SJSA1 (cell line): Measurements from ENCODE around the gene OR4M1. TPM values are rescaled to one million over a fixed set of nuclear protein-coding genes. Genes with fewer than 3 reads are reported as not detected.
A peak's percentile ranks its signal among the peaks of the same experiment; 100 is the strongest.
"Not testable (repeated sequence)": the region's sequence is repeated elsewhere in the genome, so short reads cannot be mapped to it uniquely, and the experiment has no call there.

Experiments
- DNase-seq, 2 experiments: peaks; one replicate each; pipeline ENCODE4 v3.0.0-alpha.2; 2015 to 2020; ENCODE audit warnings: low spot score in 2 of 2, low read depth in 1 of 2
- H3K27ac ChIP-seq: fragments of 250-450 bp; sonication (Bioruptor Pico); 2 replicates; pipeline ENCODE4 v1.5.1; 2020; ENCODE audit warnings: mild to moderate bottlenecking, moderate library complexity
- H3K27me3 ChIP-seq: fragments of 250-450 bp; sonication (Bioruptor Pico); replicated peaks from 2 replicates; pipeline ENCODE4 v1.5.1; 2020; ENCODE audit warnings: mild to moderate bottlenecking, moderate library complexity
- H3K36me3 ChIP-seq: fragments of 250-450 bp; sonication (Bioruptor Pico); 2 replicates; pipeline ENCODE4 v1.5.1; 2020; ENCODE audit warnings: mild to moderate bottlenecking
- H3K4me1 ChIP-seq: fragments of 250-450 bp; sonication (Bioruptor Pico); replicated peaks from 2 replicates; pipeline ENCODE4 v1.6.1; 2021; ENCODE audit warnings: mild to moderate bottlenecking
- H3K4me3 ChIP-seq: fragments of 250-450 bp; sonication (Bioruptor Pico); 2 replicates; pipeline ENCODE4 v1.5.1; 2020; ENCODE audit warnings: mild to moderate bottlenecking
- H3K9me3 ChIP-seq: fragments of 250-450 bp; sonication (Bioruptor Pico); replicated peaks from 2 replicates; pipeline ENCODE4 v1.5.1; 2020; ENCODE audit warnings: mild to moderate bottlenecking
- total RNA-seq: library from RNA; depleted of rRNA; stranded (reverse); fragments of >200 nt; shearing (Covaris generic); gene quantifications from 2 replicates; pipeline ENCODE4 v1.2.3, GENCODE V29; 2014

Gene OR4M1
- total RNA-seq, 1 experiment from 2014 or later: not detected

GRCh38 chr14:19796520-19797108 lies 23.3 kb downstream of the OR4M1 start:
- not testable (repeated sequence) for H3K27ac ChIP-seq, H3K36me3 ChIP-seq, H3K27me3 ChIP-seq, H3K4me3 ChIP-seq, H3K9me3 ChIP-seq, DNase-seq, H3K4me1 ChIP-seq

GRCh38 chr14:19799880-19800279 lies 26.6 kb downstream of the OR4M1 start:
- H3K4me1 ChIP-seq: no peaks in the 10 kb centered on the region
- no peaks in the 10 kb centered on the region for H3K27me3 ChIP-seq
- H3K4me3 ChIP-seq: no peak overlapping the region
- DNase-seq: no peak
- no peaks in the 10 kb centered on the region for H3K9me3 ChIP-seq
- H3K36me3 ChIP-seq: no peaks in the 10 kb centered on the region
- no peak overlapping the region for H3K27ac ChIP-seq

GRCh38 chr14:19800282-19801117 lies 27.2 kb downstream of the OR4M1 start:
- no peak overlapping the region for H3K27ac ChIP-seq
- no peaks in the 10 kb centered on the region for H3K4me1 ChIP-seq

GRCh38 chr14:19801118-19801464 lies 27.8 kb downstream of the OR4M1 start:
- Histone ChIP-seq H3K4me1 (no peaks in the 10 kb centered on the region), H3K27ac (no peak overlapping the region), H3K27me3 (no peaks in the 10 kb centered on the region), H3K4me3 (no peak overlapping the region), H3K36me3 (no peaks in the 10 kb centered on the region), H3K9me3 (no peaks in the 10 kb centered on the region)
- DNase-seq: no peak

More at GRCh38 chr14:19800282-19801117, 27.2 kb downstream of the OR4M1 start:
- Histone ChIP-seq H3K9me3 (no peaks in the 10 kb centered on the region), H3K4me3 (no peak overlapping the region), H3K36me3 (no peaks in the 10 kb centered on the region), H3K27me3 (no peaks in the 10 kb centered on the region)
- DNase-seq: no peak

- not testable (repeated sequence) for DNase-seq, H3K27ac ChIP-seq, H3K36me3 ChIP-seq, H3K27me3 ChIP-seq, H3K9me3 ChIP-seq, H3K4me1 ChIP-seq, H3K4me3 ChIP-seq
Measured at GRCh38 chr14:19803470-19803869, 30.2 kb downstream of the OR4M1 start, which contains the start of gene OR4N2. Gene OR4N2 (plus strand): TSS chr14:19803770. CDS start chr14:19827449, 23,679 bp downstream.

GRCh38 chr14:19813171-19813920 lies 40.0 kb downstream of the OR4M1 start:
- DNase-seq: peak in 1 of 2 experiments; percentile 6
- H3K4me1 ChIP-seq, H3K27me3 ChIP-seq, H3K36me3 ChIP-seq, H3K4me3 ChIP-seq, H3K27ac ChIP-seq, H3K9me3 ChIP-seq: not testable (repeated sequence)

- not testable (repeated sequence) for H3K27ac ChIP-seq, H3K27me3 ChIP-seq, H3K4me1 ChIP-seq, H3K9me3 ChIP-seq, DNase-seq, H3K36me3 ChIP-seq, H3K4me3 ChIP-seq
Measured at GRCh38 chr14:19819879-19820278, 46.6 kb downstream of the OR4M1 start.

- not testable (repeated sequence) for H3K36me3 ChIP-seq, H3K27me3 ChIP-seq, H3K27ac ChIP-seq, H3K4me1 ChIP-seq, DNase-seq, H3K4me3 ChIP-seq, H3K9me3 ChIP-seq
Measured at GRCh38 chr14:19821016-19821415, 47.7 kb downstream of the OR4M1 start.

- Histone ChIP-seq H3K4me1 (no peaks in the 10 kb centered on the region), H3K4me3 (no peak overlapping the region), H3K27ac (no peak overlapping the region), H3K36me3 (no peaks in the 10 kb centered on the region), H3K9me3 (no peaks in the 10 kb centered on the region), H3K27me3 (no peaks in the 10 kb centered on the region)
- DNase-seq: no peak
Measured at GRCh38 chr14:19823178-19823577, 49.9 kb downstream of the OR4M1 start.

- no peak overlapping the region for H3K27ac ChIP-seq
- H3K27me3 ChIP-seq: no peaks in the 10 kb centered on the region
- H3K36me3 ChIP-seq: no peaks in the 10 kb centered on the region
- H3K4me1 ChIP-seq: no peaks in the 10 kb centered on the region
- H3K4me3 ChIP-seq: no peak overlapping the region
- no peaks in the 10 kb centered on the region for H3K9me3 ChIP-seq
- peak; percentile 43 for DNase-seq
Measured at GRCh38 chr14:19823765-19824164, 50.5 kb downstream of the OR4M1 start.

GRCh38 chr14:19827626-19828244 lies 54.4 kb downstream of the OR4M1 start:
- not testable (repeated sequence) for H3K4me3 ChIP-seq, H3K36me3 ChIP-seq, H3K27me3 ChIP-seq, H3K9me3 ChIP-seq, H3K4me1 ChIP-seq, H3K27ac ChIP-seq, DNase-seq

- Histone ChIP-seq H3K36me3 (no peaks in the 10 kb centered on the region), H3K4me3 (no peak overlapping the region), H3K27me3 (no peaks in the 10 kb centered on the region), H3K9me3 (no peaks in the 10 kb centered on the region), H3K4me1 (no peaks in the 10 kb centered on the region), H3K27ac (no peak overlapping the region)
- no peak for DNase-seq
Measured at GRCh38 chr14:19828314-19828713, 55.0 kb downstream of the OR4M1 start.
